Inflammatory macrophage (primary cell): Measurements from ENCODE around the gene MCCD1.
"Not testable (repeated sequence)": the region's sequence is repeated elsewhere in the genome, so short reads cannot be mapped to it uniquely, and the experiment has no call there.

ENCODE experiments used
- DNase-seq, 2 donors: peaks; one replicate each; pipeline ENCODE4 v3.0.0-alpha.2; 2020 to 2022
- total RNA-seq, 18 experiments: gene quantifications; one replicate each; lab custom pipeline; 2026; ENCODE audit warnings: mixed read lengths in 6 of 18, inconsistent platforms in 2 of 18; lab: John Stamatoyannopoulos, UW

The MCCD1 gene
- 0 reads per million in 18 experiments for total RNA-seq

GRCh38 chr6:31528821-31529328, at the start of gene MCCD1:
Gene MCCD1, plus strand, starts transcription at chr6:31528962. Its CDS starts 53 bp downstream, at chr6:31529015.
- no peak for DNase-seq

- DNase-seq, result no peak
Measured at GRCh38 chr6:31479151-31479932, 49.4 kb upstream of the MCCD1 start.

GRCh38 chr6:31479933-31480535, 48.7 kb upstream of the MCCD1 start:
- no peak for DNase-seq

GRCh38 chr6:31480574-31480973, 48.2 kb upstream of the MCCD1 start:
- no peak for DNase-seq

GRCh38 chr6:31483392-31483791, 45.4 kb upstream of the MCCD1 start:
- DNase-seq, result no peak

GRCh38 chr6:31485055-31485454, 43.7 kb upstream of the MCCD1 start:
- DNase-seq, result no peak

- DNase-seq, result not testable (repeated sequence)
Measured at GRCh38 chr6:31486065-31486837, 42.5 kb upstream of the MCCD1 start.

- not testable (repeated sequence) for DNase-seq
Measured at GRCh38 chr6:31487674-31488073, 41.1 kb upstream of the MCCD1 start.

GRCh38 chr6:31489086-31489485, 39.7 kb upstream of the MCCD1 start:
- DNase-seq, result no peak

- no peak for DNase-seq
Measured at GRCh38 chr6:31490115-31490873, 38.5 kb upstream of the MCCD1 start.

- not testable (repeated sequence) for DNase-seq
Measured at GRCh38 chr6:31493550-31493874, 35.2 kb upstream of the MCCD1 start.

GRCh38 chr6:31493875-31494694, 34.7 kb upstream of the MCCD1 start:
- peak; percentile 77 to 86 for DNase-seq

- DNase-seq, result no peak
Measured at GRCh38 chr6:31495580-31495979, 33.2 kb upstream of the MCCD1 start.

GRCh38 chr6:31496826-31497225, 31.9 kb upstream of the MCCD1 start:
- not testable (repeated sequence) for DNase-seq

- DNase-seq, result peak; percentile 55 to 71
Measured at GRCh38 chr6:31497531-31498476, 31.0 kb upstream of the MCCD1 start, which contains the start of gene MICB. Gene MICB, plus strand, starts transcription at chr6:31498145. Its CDS starts 49 bp downstream, at chr6:31498194.

GRCh38 chr6:31498748-31499147, 30.0 kb upstream of the MCCD1 start:
- DNase-seq, result no peak

GRCh38 chr6:31499648-31500047, 29.1 kb upstream of the MCCD1 start:
- not testable (repeated sequence) for DNase-seq

GRCh38 chr6:31502586-31502985, 26.2 kb upstream of the MCCD1 start:
- peak; percentile 10 to 44 for DNase-seq

- not testable (repeated sequence) for DNase-seq
Measured at GRCh38 chr6:31509036-31509435, 19.7 kb upstream of the MCCD1 start.

- DNase-seq, result no peak
Measured at GRCh38 chr6:31510007-31510406, 18.8 kb upstream of the MCCD1 start.
